Mucosa of descending colon (tissue), 3 donors: ENCODE results near the gene HIVEP2. TPM values are rescaled to one million over a fixed set of nuclear protein-coding genes. Genes with fewer than 3 reads are reported as not detected.

Experiments
- ATAC-seq: fragments of 200-7000 bp; cut with Tn5 transposase; one replicate; pipeline ENCODE4 v1.9.1; 2020; ENCODE audit warnings: mild to moderate bottlenecking, moderate library complexity
- DNase-seq, 3 donors: peaks; one replicate each; pipeline ENCODE4 v3.0.0-alpha.2; 2020
- H3K36me3 ChIP-seq: fragments of 200-600 bp; one replicate; pipeline ENCODE4 v1.8.0; 2021; ENCODE audit warnings: low read depth, mild to moderate bottlenecking
- H3K4me1 ChIP-seq: fragments of 200-600 bp; one replicate; pipeline ENCODE4 v1.8.0; 2021; ENCODE audit warnings: low read depth, mild to moderate bottlenecking
- H3K4me3 ChIP-seq: fragments of 200-600 bp; one replicate; pipeline ENCODE4 v1.8.0; 2021; ENCODE audit warnings: mild to moderate bottlenecking
- H3K9me3 ChIP-seq: fragments of 200-600 bp; one replicate; pipeline ENCODE4 v1.8.0; 2021; ENCODE audit warnings: mild to moderate bottlenecking
- CTCF ChIP-seq: fragments of 200-600 bp; IDR thresholded peaks from one replicate; pipeline ENCODE4 v1.8.0; 2022; ENCODE audit warnings: antibody characterized with exemption, mild to moderate bottlenecking
- intact Hi-C, 2 donors: fragments of 100-400 bp; cut with DNase I in 1 of 2; cut with micrococcal nuclease in 1 of 2; formaldehyde crosslinking; loops; one replicate each; pipeline versions ENCODE4 v1.11.0 to v1.11.1; 2022; cut with DNase I, micrococcal nuclease
- total RNA-seq, 3 donors: library from RNA; stranded (reverse); fragmentation: NEBNext Ultra II Directional in 2 of 3; extraction: Animal tissue kit (Norgen Biotek cat#: 25700) in 2 of 3; gene quantifications; one replicate each; pipeline versions ENCODE4 v1.2.1 to v1.2.4, GENCODE V29; 2021 to 2023
- donor health status: DM: no; HTN: no; CAD: no; lungs with moderate emphysema.
- donor health status: DM: no; HTN: no; CAD: no.
- donor health status: DM: no; HTN: yes; CAD: no.

Gene HIVEP2
- total RNA-seq, 3 donors from 2014 or later, result 7.8 to 17.7 (median 11.3) TPM

- no peak for TF ChIP-seq CTCF
- ATAC-seq, result no peak
- peaks cover 4% of the 10 kb centered on the region for H3K4me1 ChIP-seq
- DNase-seq, result no peak
- H3K36me3 ChIP-seq, result no peaks in the 10 kb centered on the region
- H3K9me3 ChIP-seq, result no peaks in the 10 kb centered on the region
- intact Hi-C loops, result no loop called here
- no peak overlapping the region for H3K4me3 ChIP-seq
Measured at GRCh38 chr6:142881761-142882160, 63.2 kb downstream of the HIVEP2 start.

- intact Hi-C loops, result no loop called here
- H3K4me1 ChIP-seq, result no peaks in the 10 kb centered on the region
- DNase-seq (no peak), ATAC-seq (no peak)
- H3K4me3 ChIP-seq, result no peak overlapping the region
- H3K9me3 ChIP-seq, result no peaks in the 10 kb centered on the region
- no peaks in the 10 kb centered on the region for H3K36me3 ChIP-seq
- no peak for TF ChIP-seq CTCF
Measured at GRCh38 chr6:142881290-142881689, 63.7 kb downstream of the HIVEP2 start.

GRCh38 chr6:142880201-142880600 is 64.8 kb downstream of the HIVEP2 start:
- no peak for DNase-seq
- Histone ChIP-seq H3K4me3 (no peak overlapping the region), H3K9me3 (no peaks in the 10 kb centered on the region), H3K36me3 (no peaks in the 10 kb centered on the region), H3K4me1 (no peaks in the 10 kb centered on the region)
- intact Hi-C loops, result no loop called here
- no peak for TF ChIP-seq CTCF
- no peak for ATAC-seq

- Histone ChIP-seq H3K36me3 (no peaks in the 10 kb centered on the region), H3K9me3 (no peaks in the 10 kb centered on the region), H3K4me3 (no peak overlapping the region), H3K4me1 (no peaks in the 10 kb centered on the region)
- TF ChIP-seq CTCF, result no peak
- ATAC-seq (no peak), DNase-seq (no peak)
- intact Hi-C loops, result no loop called here
Measured at GRCh38 chr6:142879527-142879926, 65.4 kb downstream of the HIVEP2 start.

GRCh38 chr6:142879076-142879475 is 65.9 kb downstream of the HIVEP2 start:
- no peak for TF ChIP-seq CTCF
- Histone ChIP-seq H3K9me3 (no peaks in the 10 kb centered on the region), H3K4me1 (no peaks in the 10 kb centered on the region), H3K4me3 (no peak overlapping the region), H3K36me3 (no peaks in the 10 kb centered on the region)
- ATAC-seq, result no peak
- no peak for DNase-seq
- intact Hi-C loops, result no loop called here

- H3K4me1 ChIP-seq, result no peaks in the 10 kb centered on the region
- no peaks in the 10 kb centered on the region for H3K9me3 ChIP-seq
- TF ChIP-seq CTCF, result no peak
- no peak overlapping the region for H3K4me3 ChIP-seq
- no peak for ATAC-seq
- intact Hi-C loops, result no loop called here
- H3K36me3 ChIP-seq, result no peaks in the 10 kb centered on the region
- DNase-seq, result no peak
Measured at GRCh38 chr6:142878407-142878806, 66.6 kb downstream of the HIVEP2 start.
